Activated CD8-positive, alpha-beta T cell treated with anti-CD3 and anti-CD28 coated beads, Interleukin-2, amount 10 ng/mL, durations not matched to agents 7 days and 5 days (primary cell): Measurements from ENCODE around the gene ARID1B. TPM values are rescaled to one million over a fixed set of nuclear protein-coding genes. Genes with fewer than 3 reads are reported as not detected.

Experiments
- ATAC-seq: fragments of 150-1000 bp; cut with Tn5 transposase; one replicate; pipeline ENCODE4 v1.10.0; 2021; ENCODE audit warnings: moderate library complexity
- CTCF ChIA-PET: fragments of 350-600 bp; sonication (Branson Sonifier 250); formaldehyde crosslinking; loops from one replicate; lab custom pipeline; 2021; ENCODE audit warnings: antibody characterized with exemption; lab: Charles Lee
- POLR2A ChIA-PET: fragments of 350-600 bp; sonication (Branson Sonifier 250); formaldehyde crosslinking; loops from one replicate; lab custom pipeline; 2021; ENCODE audit warnings: antibody characterized with exemption; lab: Charles Lee
- DNase-seq: peaks from one replicate; pipeline ENCODE4 v3.0.0-alpha.2; 2020
- H3K27ac Mint-ChIP-seq: one replicate; pipeline ENCODE4 v1.8.0; 2021; ENCODE audit warnings: mild to moderate bottlenecking, mixed read lengths
- H3K27me3 Mint-ChIP-seq: one replicate; pipeline ENCODE4 v1.8.0; 2021; ENCODE audit warnings: low read depth, mixed read lengths
- H3K36me3 Mint-ChIP-seq: one replicate; pipeline ENCODE4 v1.8.0; 2021; ENCODE audit warnings: low read depth, mixed read lengths
- H3K4me1 Mint-ChIP-seq: one replicate; pipeline ENCODE4 v1.8.0; 2021; ENCODE audit warnings: low read depth, mixed read lengths
- H3K4me3 Mint-ChIP-seq: one replicate; pipeline ENCODE4 v1.8.0; 2021; ENCODE audit warnings: mild to moderate bottlenecking, mixed read lengths
- H3K9me3 Mint-ChIP-seq: one replicate; pipeline ENCODE4 v1.8.0; 2022; ENCODE audit warnings: mixed read lengths; ENCODE audit not compliant: insufficient read depth
- total RNA-seq, 2 experiments: library from RNA; stranded (reverse); gene quantifications; one replicate each; pipeline ENCODE4 v1.2.3, GENCODE V29; 2021

ARID1B gene
- total RNA-seq, 2 experiments from 2014 or later = 60.9 to 62.4 TPM

GRCh38 chr6:156796627-156797026 is 19.4 kb downstream of the ARID1B start:
- H3K4me1 Mint-ChIP-seq = peaks cover 2% of the 10 kb centered on the region
- CTCF ChIA-PET = interaction anchor here (0.8 to 1.4 kb wide), 4 partner anchors 11 to 70 kb away, joined by 3 to 4 read pairs (median 3); no protein-coding TSS in a partner anchor
- H3K27ac Mint-ChIP-seq = no peak overlapping the region
- DNase-seq (no peak), ATAC-seq (no peak)
- peaks cover 12% of the 10 kb centered on the region for H3K36me3 Mint-ChIP-seq
- POLR2A ChIA-PET = interaction anchor here (0.8 kb wide), 1 partner anchor 10 kb away, joined by 3 read pairs; no protein-coding TSS in a partner anchor
- H3K9me3 Mint-ChIP-seq = no peaks in the 10 kb centered on the region
- H3K27me3 Mint-ChIP-seq = no peaks in the 10 kb centered on the region
- H3K4me3 Mint-ChIP-seq = no peak overlapping the region

GRCh38 chr6:156797901-156798735 is 20.9 kb downstream of the ARID1B start:
- ATAC-seq (no peak), DNase-seq (no peak)
- no peaks in the 10 kb centered on the region for H3K27me3 Mint-ChIP-seq
- peaks cover 8% of the 10 kb centered on the region for H3K4me1 Mint-ChIP-seq
- H3K27ac Mint-ChIP-seq = no peak overlapping the region
- ChIA-PET POLR2A (no interaction called here), CTCF (no interaction called here)
- H3K36me3 Mint-ChIP-seq = peaks cover 16% of the 10 kb centered on the region
- H3K4me3 Mint-ChIP-seq = no peak overlapping the region
- H3K9me3 Mint-ChIP-seq = no peaks in the 10 kb centered on the region

- CTCF ChIA-PET = no interaction called here
- no peak for ATAC-seq
- no peak overlapping the region for H3K27ac Mint-ChIP-seq
Observed at GRCh38 chr6:156801712-156802111, 24.5 kb downstream of the ARID1B start.

GRCh38 chr6:156803353-156803752 is 26.2 kb downstream of the ARID1B start:
- peaks cover 9% of the 10 kb centered on the region for H3K9me3 Mint-ChIP-seq
- no peak overlapping the region for H3K4me3 Mint-ChIP-seq
- H3K27me3 Mint-ChIP-seq = no peaks in the 10 kb centered on the region
- H3K4me1 Mint-ChIP-seq = peaks cover 36% of the 10 kb centered on the region
- no peak for ATAC-seq
- ChIA-PET POLR2A (interaction anchor here (1.5 kb wide), 1 partner anchor 19 kb away, joined by 3 read pairs; no protein-coding TSS in a partner anchor), CTCF (no interaction called here)
- peak overlapping the region; percentile 20 for H3K27ac Mint-ChIP-seq
- no peak for DNase-seq
- H3K36me3 Mint-ChIP-seq = peaks cover 18% of the 10 kb centered on the region

More at GRCh38 chr6:156801712-156802111, 24.5 kb downstream of the ARID1B start:
- peaks cover 9% of the 10 kb centered on the region for H3K9me3 Mint-ChIP-seq
- peaks cover 20% of the 10 kb centered on the region for H3K36me3 Mint-ChIP-seq
- POLR2A ChIA-PET = no interaction called here
- H3K4me3 Mint-ChIP-seq = no peak overlapping the region
- H3K27me3 Mint-ChIP-seq = no peaks in the 10 kb centered on the region
- H3K4me1 Mint-ChIP-seq = peaks cover 22% of the 10 kb centered on the region
- DNase-seq = no peak

- ATAC-seq = no peak
- Mint-ChIP-seq H3K27ac (no peak overlapping the region), H3K27me3 (no peaks in the 10 kb centered on the region), H3K4me1 (peaks cover 44% of the 10 kb centered on the region), H3K4me3 (no peak overlapping the region), H3K36me3 (peaks cover 15% of the 10 kb centered on the region), H3K9me3 (peaks cover 9% of the 10 kb centered on the region)
- DNase-seq = no peak
- POLR2A ChIA-PET = no interaction called here
- CTCF ChIA-PET = no interaction called here
Observed at GRCh38 chr6:156804402-156804801, 27.2 kb downstream of the ARID1B start.

GRCh38 chr6:156806155-156806554 is 29.0 kb downstream of the ARID1B start:
- no peak for ATAC-seq

GRCh38 chr6:156807028-156807427 is 29.9 kb downstream of the ARID1B start:
- ATAC-seq (no peak), DNase-seq (no peak)
- CTCF ChIA-PET = interaction anchor here (3.1 kb wide), 1 partner anchor 15 kb away, joined by 7 read pairs; no protein-coding TSS in a partner anchor
- peaks cover 57% of the 10 kb centered on the region for H3K4me1 Mint-ChIP-seq
- POLR2A ChIA-PET = interaction anchor here (1.1 to 2.0 kb wide), 3 partner anchors 11 to 214 kb away, joined by 3 to 4 read pairs (median 3); no protein-coding TSS in a partner anchor
- no peak overlapping the region for H3K4me3 Mint-ChIP-seq
- peaks cover 20% of the 10 kb centered on the region for H3K36me3 Mint-ChIP-seq
- no peak overlapping the region for H3K27ac Mint-ChIP-seq
- no peaks in the 10 kb centered on the region for H3K27me3 Mint-ChIP-seq
- peaks cover 9% of the 10 kb centered on the region for H3K9me3 Mint-ChIP-seq

More at GRCh38 chr6:156806155-156806554, 29.0 kb downstream of the ARID1B start:
- H3K27ac Mint-ChIP-seq = no peak overlapping the region
- ChIA-PET CTCF (interaction anchor here (3.1 kb wide), 1 partner anchor 14 kb away, joined by 7 read pairs; no protein-coding TSS in a partner anchor), POLR2A (interaction anchor here (2.0 kb wide), 1 partner anchor 28 kb away, joined by 4 read pairs; no protein-coding TSS in a partner anchor)
- peaks cover 23% of the 10 kb centered on the region for H3K36me3 Mint-ChIP-seq
- H3K4me3 Mint-ChIP-seq = no peak overlapping the region
- no peaks in the 10 kb centered on the region for H3K27me3 Mint-ChIP-seq
- peaks cover 56% of the 10 kb centered on the region for H3K4me1 Mint-ChIP-seq
- no peak for DNase-seq
- peaks cover 9% of the 10 kb centered on the region for H3K9me3 Mint-ChIP-seq

- ChIA-PET CTCF (interaction anchor here (3.1 kb wide), 1 partner anchor 16 kb away, joined by 7 read pairs; no protein-coding TSS in a partner anchor), POLR2A (interaction anchor here (1.1 to 1.3 kb wide), 2 partner anchors 12 to 213 kb away, joined by 3 read pairs; no protein-coding TSS in a partner anchor)
- Mint-ChIP-seq H3K4me3 (no peak overlapping the region), H3K36me3 (peaks cover 20% of the 10 kb centered on the region), H3K9me3 (peaks cover 9% of the 10 kb centered on the region), H3K27ac (no peak overlapping the region), H3K27me3 (no peaks in the 10 kb centered on the region), H3K4me1 (peaks cover 57% of the 10 kb centered on the region)
- no peak for ATAC-seq
- no peak for DNase-seq
Observed at GRCh38 chr6:156807795-156808194, 30.6 kb downstream of the ARID1B start.

- H3K27ac Mint-ChIP-seq = no peak overlapping the region
- H3K27me3 Mint-ChIP-seq = no peaks in the 10 kb centered on the region
- no peak overlapping the region for H3K4me3 Mint-ChIP-seq
- peaks cover 18% of the 10 kb centered on the region for H3K36me3 Mint-ChIP-seq
- ChIA-PET CTCF (interaction anchor here (3.1 kb wide), 1 partner anchor 16 kb away, joined by 7 read pairs; no protein-coding TSS in a partner anchor), POLR2A (interaction anchor here (1.1 kb wide), 1 partner anchor 213 kb away, joined by 3 read pairs; no protein-coding TSS in a partner anchor)
- H3K4me1 Mint-ChIP-seq = peaks cover 52% of the 10 kb centered on the region
- peaks cover 9% of the 10 kb centered on the region for H3K9me3 Mint-ChIP-seq
- ATAC-seq (no peak), DNase-seq (no peak)
Observed at GRCh38 chr6:156808287-156808686, 31.1 kb downstream of the ARID1B start.

- Mint-ChIP-seq H3K9me3 (peaks cover 1% of the 10 kb centered on the region), H3K27me3 (no peaks in the 10 kb centered on the region), H3K27ac (no peak overlapping the region), H3K36me3 (peaks cover 14% of the 10 kb centered on the region), H3K4me1 (peaks cover 44% of the 10 kb centered on the region), H3K4me3 (no peak overlapping the region)
- ATAC-seq (no peak), DNase-seq (no peak)
- POLR2A ChIA-PET = no interaction called here
- CTCF ChIA-PET = interaction anchor here (3.1 kb wide), 1 partner anchor 17 kb away, joined by 7 read pairs; no protein-coding TSS in a partner anchor
Observed at GRCh38 chr6:156809034-156809433, 31.9 kb downstream of the ARID1B start.

- Mint-ChIP-seq H3K27ac (peak overlapping the region; percentile 8), H3K9me3 (no peaks in the 10 kb centered on the region), H3K36me3 (peaks cover 14% of the 10 kb centered on the region), H3K4me1 (peaks cover 43% of the 10 kb centered on the region), H3K27me3 (no peaks in the 10 kb centered on the region), H3K4me3 (no peak overlapping the region)
- DNase-seq (no peak), ATAC-seq (no peak)
- CTCF ChIA-PET = no interaction called here
- POLR2A ChIA-PET = no interaction called here
Observed at GRCh38 chr6:156809446-156810178, 32.4 kb downstream of the ARID1B start.
